Sigmoid colon (tissue), 7 donors: Measurements from ENCODE around the gene SEMA4C. TPM values are rescaled to one million over a fixed set of nuclear protein-coding genes. Genes with fewer than 3 reads are reported as not detected.

Experiments
- DNase-seq: peaks from one replicate; pipeline ENCODE4 v3.0.0-alpha.2; 2019
- H3K27ac ChIP-seq, 4 donors: fragments of 200-600 bp; sonication (generic); one replicate each; pipeline ENCODE4 v1.5.1; 2016 to 2019; ENCODE audit warnings: mild to moderate bottlenecking in 1 of 4
- H3K27me3 ChIP-seq, 3 donors: fragments of 200-600 bp; sonication (generic); one replicate each; pipeline ENCODE4 v1.5.1; 2019; ENCODE audit warnings: mild to moderate bottlenecking in 1 of 3
- H3K36me3 ChIP-seq, 4 donors: fragments of 200-600 bp; sonication (generic); one replicate each; pipeline ENCODE4 v1.5.1; 2016 to 2019
- H3K4me1 ChIP-seq, 4 donors: fragments of 200-600 bp; sonication (generic); one replicate each; pipeline ENCODE4 v1.5.1; 2017 to 2019
- H3K4me3 ChIP-seq, 4 donors: fragments of 200-600 bp; sonication (generic); one replicate each; pipeline ENCODE4 v1.5.1; 2017 to 2019; ENCODE audit warnings: mild to moderate bottlenecking in 2 of 4, moderate library complexity in 1 of 4
- H3K9me3 ChIP-seq, 4 donors: fragments of 200-600 bp in 3 of 4; sonication (generic) in 3 of 4; one replicate each; pipeline versions ENCODE4 v1.5.1 to v1.6.1; 2013 to 2019
- EP300 ChIP-seq, 4 donors: sonication (generic); formaldehyde crosslinking; IDR thresholded peaks; one replicate each; pipeline ENCODE4 v1.6.1; 2017; ENCODE audit warnings: antibody characterized with exemption in 4 of 4
- POLR2A ChIP-seq, 2 donors: fragments of 450-650 bp; IDR thresholded peaks; one replicate each; pipeline ENCODE4 v1.6.1; 2016; ENCODE audit warnings: antibody characterized with exemption in 2 of 2, mild to moderate bottlenecking in 2 of 2, moderate library complexity in 2 of 2
- POLR2AphosphoS5 ChIP-seq, 4 donors: sonication (generic); formaldehyde crosslinking; IDR thresholded peaks; one replicate each; pipeline ENCODE4 v1.6.1; 2017; ENCODE audit warnings: antibody characterized with exemption in 4 of 4
- WGBS, 2 donors: extraction: QIAGEN DNeasy Blood & Tissue Kit; methylation state at CpG; one replicate each; pipeline ENCODE4 v1.1.7; 2013; 5-methylcytosine and 5-hydroxymethylcytosine counted together
- intact Hi-C: fragments of 100-400 bp; cut with DNase I; formaldehyde crosslinking; loops from one replicate; pipeline ENCODE4 v1.15.1; 2023
- polyA plus RNA-seq, 3 donors: library from polyadenylated mRNA; stranded (reverse); fragments of 200-250 nt; gene quantifications; one replicate each; pipeline ENCODE4 v1.2.3, GENCODE V29; 2013
- total RNA-seq, 4 donors: library from RNA; depleted of rRNA; stranded (reverse); fragments of >200 nt; gene quantifications; one replicate each; pipeline ENCODE4 v1.1.0, GENCODE V29; 2016
- TF ChIP-seq, protein P1 (sequence below), 4 experiments: fragments of 450-650 bp in 3 of 4; fragments of 200-600 bp in 1 of 4; IDR thresholded peaks; one replicate each; pipeline ENCODE4 v1.5.1; 2016 to 2019; ENCODE audit warnings: antibody characterized with exemption in 4 of 4, mild to moderate bottlenecking in 3 of 4, moderate library complexity in 2 of 4
- donor health status: healthy with polysubstance abuse.
- donor health status: Bipolar disorder and iron deficiency.
- donor health status: healthy.

The SEMA4C gene
- total and polyA plus RNA-seq, 7 donors, result 3.6 to 90.1 (median 57.1) TPM

DNA sequence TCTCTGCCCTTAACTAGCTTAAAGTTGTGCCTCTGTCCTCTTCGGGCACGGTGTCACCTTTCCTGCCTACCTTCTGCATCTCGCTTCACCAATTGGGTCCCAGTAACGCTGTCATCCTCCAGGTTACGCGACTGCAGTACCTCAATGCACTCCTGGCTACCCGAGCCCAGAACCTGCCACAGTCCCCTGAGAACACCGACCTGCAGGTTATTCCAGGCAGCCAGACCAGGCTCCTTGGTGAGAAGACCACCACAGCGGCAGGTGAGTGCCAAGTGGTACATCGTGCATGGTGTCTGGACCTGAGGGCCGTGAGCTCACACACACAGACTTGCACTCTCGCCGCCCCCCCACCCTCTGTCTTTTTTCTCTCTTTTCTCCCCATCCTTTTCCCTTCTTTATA is 41.0 kb downstream of the SEMA4C start:
- 96 to 97% methylated on average over 13 of the region's 13 CpGs for WGBS, 2 donors
- no peak for TF ChIP-seq POLR2AphosphoS5 (IDR thresholded peaks at IDR 0.05)
- no peak for TF ChIP-seq EP300 (IDR thresholded peaks at IDR 0.05)
- no peak for TF ChIP-seq POLR2A (IDR thresholded peaks at IDR 0.05)
- TF ChIP-seq, protein P1, sequence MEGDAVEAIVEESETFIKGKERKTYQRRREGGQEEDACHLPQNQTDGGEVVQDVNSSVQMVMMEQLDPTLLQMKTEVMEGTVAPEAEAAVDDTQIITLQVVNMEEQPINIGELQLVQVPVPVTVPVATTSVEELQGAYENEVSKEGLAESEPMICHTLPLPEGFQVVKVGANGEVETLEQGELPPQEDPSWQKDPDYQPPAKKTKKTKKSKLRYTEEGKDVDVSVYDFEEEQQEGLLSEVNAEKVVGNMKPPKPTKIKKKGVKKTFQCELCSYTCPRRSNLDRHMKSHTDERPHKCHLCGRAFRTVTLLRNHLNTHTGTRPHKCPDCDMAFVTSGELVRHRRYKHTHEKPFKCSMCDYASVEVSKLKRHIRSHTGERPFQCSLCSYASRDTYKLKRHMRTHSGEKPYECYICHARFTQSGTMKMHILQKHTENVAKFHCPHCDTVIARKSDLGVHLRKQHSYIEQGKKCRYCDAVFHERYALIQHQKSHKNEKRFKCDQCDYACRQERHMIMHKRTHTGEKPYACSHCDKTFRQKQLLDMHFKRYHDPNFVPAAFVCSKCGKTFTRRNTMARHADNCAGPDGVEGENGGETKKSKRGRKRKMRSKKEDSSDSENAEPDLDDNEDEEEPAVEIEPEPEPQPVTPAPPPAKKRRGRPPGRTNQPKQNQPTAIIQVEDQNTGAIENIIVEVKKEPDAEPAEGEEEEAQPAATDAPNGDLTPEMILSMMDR (IDR thresholded peaks at IDR 0.05), result no peak
- no peak overlapping the region for H3K27ac ChIP-seq
- H3K4me3 ChIP-seq, result no peak overlapping the region
- peaks cover 38 to 90% (median 53%) of the 10 kb centered on the region in 4 donors for H3K36me3 ChIP-seq
- no peak for DNase-seq
- no peaks in the 10 kb centered on the region for H3K27me3 ChIP-seq
- peaks cover 0 to 34% (median 26%) of the 10 kb centered on the region in 4 donors for H3K4me1 ChIP-seq
- no peaks in the 10 kb centered on the region for H3K9me3 ChIP-seq
- intact Hi-C loops, result no loop called here

DNA sequence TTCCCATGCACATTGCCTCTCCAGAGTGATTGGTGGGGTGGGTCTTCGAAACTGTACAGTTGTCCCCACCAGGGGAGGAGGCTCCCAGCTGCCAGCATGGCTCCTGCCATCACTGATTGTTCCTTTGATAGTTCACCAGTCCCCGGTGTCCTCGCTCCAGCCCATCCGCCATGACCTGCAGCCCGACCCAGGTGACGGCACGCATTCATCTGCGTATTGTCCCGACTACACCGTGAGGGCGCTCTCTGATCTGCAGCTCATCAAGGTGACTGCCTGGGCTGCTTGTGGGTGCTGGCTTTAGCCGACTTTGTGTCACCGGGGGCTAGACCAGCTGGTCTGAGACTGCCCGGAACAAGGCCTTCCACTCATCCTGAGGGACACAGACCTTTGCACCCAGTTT is 41.4 kb downstream of the SEMA4C start:
- H3K4me3 ChIP-seq, result no peak overlapping the region
- TF ChIP-seq, protein P1 (IDR thresholded peaks at IDR 0.05), result no peak
- TF ChIP-seq EP300 (IDR thresholded peaks at IDR 0.05), result no peak
- TF ChIP-seq POLR2A (IDR thresholded peaks at IDR 0.05), result no peak
- no peak for TF ChIP-seq POLR2AphosphoS5 (IDR thresholded peaks at IDR 0.05)
- 96% methylated on average over 14 of the region's 14 CpGs for WGBS, 2 donors
- H3K27me3 ChIP-seq, result no peaks in the 10 kb centered on the region
- DNase-seq, result no peak
- H3K4me1 ChIP-seq, result peaks cover 0 to 34% (median 29%) of the 10 kb centered on the region in 4 donors
- H3K9me3 ChIP-seq, result no peaks in the 10 kb centered on the region
- intact Hi-C loops, result no loop called here
- peaks cover 38 to 86% (median 53%) of the 10 kb centered on the region in 4 donors for H3K36me3 ChIP-seq
- H3K27ac ChIP-seq, result no peak overlapping the region

DNA sequence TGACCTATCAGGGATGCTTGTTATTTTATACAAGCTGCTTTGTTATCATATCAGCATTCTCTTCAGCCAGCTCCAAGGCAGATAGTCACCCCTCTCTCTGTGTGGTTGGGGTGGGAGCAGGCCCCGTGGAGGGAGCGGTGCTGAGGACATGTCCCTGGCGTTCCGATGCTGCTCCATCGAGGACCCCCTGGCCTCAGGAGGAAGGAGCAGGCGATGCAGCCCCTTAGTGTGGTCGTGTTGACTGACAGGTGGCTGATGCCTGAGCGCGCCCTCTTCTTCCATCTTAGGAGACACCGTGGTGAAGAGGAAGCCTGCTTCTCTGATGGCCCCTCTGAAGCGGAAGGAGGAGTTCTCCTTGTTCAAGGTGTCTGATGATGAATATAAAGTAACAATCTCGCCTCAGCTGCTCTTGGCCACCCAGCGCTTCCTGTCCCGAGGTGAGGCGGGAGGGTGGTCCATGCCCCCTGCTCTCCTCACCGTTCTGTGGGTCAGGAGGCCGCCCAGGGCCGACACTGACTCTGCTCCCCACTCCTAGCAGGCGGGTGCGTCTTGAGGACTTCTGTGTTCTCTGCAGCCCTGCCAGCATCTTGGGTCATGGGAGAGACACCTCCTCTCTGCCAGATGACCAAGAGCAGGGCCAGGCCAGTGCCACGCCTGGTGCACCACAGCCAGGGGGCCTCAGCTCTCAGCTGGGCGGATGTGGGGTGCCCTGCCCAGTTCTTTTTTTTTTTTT is 43.2 kb downstream of the SEMA4C start:
- no peak overlapping the region for H3K27ac ChIP-seq
- WGBS, 2 donors, result 94 to 95% methylated on average over 22 of the region's 22 CpGs
- H3K9me3 ChIP-seq, result no peaks in the 10 kb centered on the region
- DNase-seq, result no peak
- TF ChIP-seq, protein P1 (IDR thresholded peaks at IDR 0.05), result no peak
- TF ChIP-seq POLR2AphosphoS5 (IDR thresholded peaks at IDR 0.05) (no peak), EP300 (IDR thresholded peaks at IDR 0.05) (no peak), POLR2A (IDR thresholded peaks at IDR 0.05) (no peak)
- no peaks in the 10 kb centered on the region for H3K27me3 ChIP-seq
- H3K36me3 ChIP-seq, result peaks cover 38 to 69% (median 53%) of the 10 kb centered on the region in 4 donors
- H3K4me3 ChIP-seq, result no peak overlapping the region
- intact Hi-C loops, result no loop called here
- peaks cover 0 to 37% (median 29%) of the 10 kb centered on the region in 4 donors for H3K4me1 ChIP-seq

DNA sequence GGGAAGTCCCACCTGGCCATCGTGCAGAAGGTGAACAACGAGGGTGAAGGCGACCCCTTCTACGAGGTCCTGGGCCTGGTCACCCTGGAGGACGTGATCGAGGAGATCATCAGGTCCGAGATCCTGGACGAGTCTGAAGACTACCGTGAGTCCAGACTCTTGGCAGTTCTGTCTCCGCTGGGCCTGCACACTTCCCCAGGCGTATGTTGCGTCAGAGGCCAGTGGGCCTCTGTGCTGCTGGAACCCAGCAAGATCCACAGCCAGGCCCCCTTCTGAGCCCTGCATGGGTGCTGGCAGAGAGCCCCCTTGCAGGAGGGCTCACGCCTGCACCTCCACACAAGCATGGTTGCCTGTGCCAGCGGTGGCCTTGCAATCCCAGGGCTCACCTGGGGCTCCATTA is 44.8 kb downstream of the SEMA4C start:
- TF ChIP-seq EP300 (IDR thresholded peaks at IDR 0.05) (no peak), POLR2AphosphoS5 (IDR thresholded peaks at IDR 0.05) (no peak), POLR2A (IDR thresholded peaks at IDR 0.05) (no peak)
- TF ChIP-seq, protein P1 (IDR thresholded peaks at IDR 0.05), result no peak
- intact Hi-C loops, result no loop called here
- no peak overlapping the region for H3K4me3 ChIP-seq

More for the DNA sequence above, 44.8 kb downstream of the SEMA4C start:
- Histone ChIP-seq H3K9me3 (no peaks in the 10 kb centered on the region), H3K27me3 (no peaks in the 10 kb centered on the region), H3K27ac (peak overlapping the region in 2 of 4 donors; percentile 54 to 60), H3K36me3 (peaks cover 27 to 52% (median 43%) of the 10 kb centered on the region in 4 donors), H3K4me1 (peaks cover 0 to 53% (median 43%) of the 10 kb centered on the region in 4 donors)
- 95% methylated on average over 14 of the region's 14 CpGs for WGBS, 2 donors
- DNase-seq, result no peak
